GM21515 (cell line): ENCODE results near the gene LRRC37A.
"Not testable (repeated sequence)": the region's sequence is repeated elsewhere in the genome, so short reads cannot be mapped to it uniquely, and the experiment has no call there.

ENCODE experiments used
- ATAC-seq: cut with Tn5 transposase; IDR thresholded peaks from one replicate; pipeline ENCODE4 v1.9.1; 2021; ENCODE audit not compliant: unreplicated experiment

The LRRC37A gene

DNA sequence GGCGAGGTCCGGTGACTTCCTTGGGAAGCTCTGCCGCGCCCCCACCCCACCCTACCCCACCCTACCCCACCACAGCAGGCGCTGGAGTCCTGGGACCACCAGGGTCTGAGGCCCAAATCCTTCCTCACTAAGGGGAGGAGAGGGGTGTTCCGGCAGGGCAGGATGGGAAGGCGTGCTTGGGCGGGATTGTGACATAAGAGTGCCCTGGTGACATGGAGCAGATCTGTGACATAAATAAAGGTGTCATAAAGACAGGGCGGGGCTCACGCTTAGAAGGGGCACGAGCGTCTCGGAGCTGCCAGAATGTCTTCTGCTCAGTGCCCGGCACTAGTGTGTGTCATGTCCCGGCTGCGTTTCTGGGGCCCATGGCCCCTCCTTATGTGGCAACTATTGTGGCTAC, at the start of gene LRRC37A:
TSS of gene LRRC37A (plus strand) at position 301 of the 400 bp plus-strand sequence. CDS start at position 304, 3 bp downstream.
- not testable (repeated sequence) for ATAC-seq

DNA sequence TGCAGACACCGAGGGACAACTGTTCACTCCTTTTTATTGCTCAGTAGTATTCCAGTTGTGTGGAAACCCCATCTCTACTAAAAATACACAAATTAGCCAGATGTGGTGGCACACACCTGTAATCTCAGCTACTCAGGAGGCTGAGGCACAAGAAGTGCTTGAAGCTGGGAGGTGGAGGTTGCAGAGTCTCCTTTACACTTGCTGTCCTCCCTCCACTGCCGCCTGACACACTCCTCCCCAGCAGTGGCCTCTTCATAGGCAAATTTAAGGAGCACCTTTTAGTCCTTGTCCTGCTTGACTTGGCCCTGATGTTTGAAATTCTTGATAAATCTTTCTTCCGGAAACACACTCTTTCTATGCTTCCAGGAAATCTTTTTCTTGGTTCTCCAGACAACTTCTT, 45.8 kb upstream of the LRRC37A start:
- not testable (repeated sequence) for ATAC-seq

DNA sequence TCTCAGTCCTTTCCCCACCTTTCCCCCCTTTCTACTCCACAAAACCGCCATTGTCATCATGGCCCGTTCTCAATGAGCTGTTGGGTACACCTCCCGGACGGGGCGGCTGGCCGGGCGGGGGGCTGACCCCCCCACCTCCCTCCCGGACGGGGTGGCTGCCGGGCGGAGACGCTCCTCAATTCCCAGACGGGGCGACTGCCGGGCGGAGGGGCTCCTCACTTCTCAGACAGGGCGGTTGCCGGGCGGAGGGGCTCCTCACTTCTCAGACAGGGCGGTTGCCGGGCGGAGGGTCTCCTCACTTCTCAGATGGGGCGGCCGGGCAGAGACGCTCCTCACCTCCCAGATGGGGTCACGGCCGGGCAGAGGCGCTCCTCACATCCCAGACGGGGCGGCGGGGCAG, 42.1 kb upstream of the LRRC37A start:
- ATAC-seq = not testable (repeated sequence)

DNA sequence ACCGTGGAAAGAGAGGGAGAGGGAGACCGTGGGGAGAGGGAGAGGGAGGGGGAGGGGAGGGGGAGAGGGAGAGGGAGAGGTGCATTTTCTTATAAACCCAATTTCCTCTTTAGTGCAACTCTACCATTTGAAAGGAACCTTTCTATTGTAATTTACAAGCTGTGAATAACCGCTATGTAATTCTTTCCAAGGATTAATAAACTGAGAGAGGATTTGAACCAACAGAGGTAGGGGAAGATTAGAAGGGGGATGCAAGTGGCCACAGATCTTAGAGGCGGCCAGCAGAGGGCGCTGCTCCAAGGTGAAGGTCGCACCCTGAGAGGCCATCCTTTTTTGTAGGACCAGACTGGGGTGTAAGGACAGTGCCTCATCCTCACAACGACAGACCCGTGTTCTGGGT, 41.2 kb upstream of the LRRC37A start:
- not testable (repeated sequence) for ATAC-seq

DNA sequence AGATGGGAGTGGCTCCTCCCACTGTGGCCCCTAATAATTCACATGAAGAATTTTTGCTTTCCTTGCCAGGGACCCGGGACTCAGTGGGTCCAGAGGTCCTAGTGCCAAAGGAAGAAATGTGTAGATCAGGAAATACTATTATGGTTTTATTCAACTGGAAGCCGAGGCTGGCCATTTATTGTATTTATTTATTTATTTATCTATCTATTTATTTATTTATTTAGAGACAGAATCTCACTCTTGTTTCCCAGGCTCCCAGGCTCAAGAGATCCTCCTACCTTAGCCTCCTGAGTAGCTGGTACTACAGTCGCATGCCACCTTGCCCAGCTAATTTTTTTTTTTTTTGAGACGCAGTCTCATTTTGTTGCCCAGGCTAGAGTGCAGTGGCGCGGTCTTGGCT, 40.7 kb upstream of the LRRC37A start:
- ATAC-seq = not testable (repeated sequence)

DNA sequence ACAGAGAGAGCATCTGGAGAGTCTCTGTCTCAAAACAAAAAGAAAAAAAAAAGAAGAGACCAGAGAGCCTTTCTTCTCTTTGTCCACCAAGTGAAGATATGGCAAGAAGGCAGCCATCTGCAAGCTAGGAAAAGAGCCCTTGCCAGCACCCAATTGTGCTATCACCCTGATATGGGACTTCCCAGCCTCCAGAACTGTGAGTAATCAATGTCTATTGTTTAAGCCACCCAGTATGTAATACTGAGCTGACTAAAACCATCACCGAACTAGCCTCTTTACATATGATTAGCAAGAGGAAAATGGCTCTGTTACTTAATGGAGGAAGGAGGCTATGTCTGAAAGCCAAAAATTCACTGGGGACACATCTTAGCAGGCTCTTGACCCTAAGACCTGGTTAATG, 38.6 kb upstream of the LRRC37A start:
- ATAC-seq = not testable (repeated sequence)

DNA sequence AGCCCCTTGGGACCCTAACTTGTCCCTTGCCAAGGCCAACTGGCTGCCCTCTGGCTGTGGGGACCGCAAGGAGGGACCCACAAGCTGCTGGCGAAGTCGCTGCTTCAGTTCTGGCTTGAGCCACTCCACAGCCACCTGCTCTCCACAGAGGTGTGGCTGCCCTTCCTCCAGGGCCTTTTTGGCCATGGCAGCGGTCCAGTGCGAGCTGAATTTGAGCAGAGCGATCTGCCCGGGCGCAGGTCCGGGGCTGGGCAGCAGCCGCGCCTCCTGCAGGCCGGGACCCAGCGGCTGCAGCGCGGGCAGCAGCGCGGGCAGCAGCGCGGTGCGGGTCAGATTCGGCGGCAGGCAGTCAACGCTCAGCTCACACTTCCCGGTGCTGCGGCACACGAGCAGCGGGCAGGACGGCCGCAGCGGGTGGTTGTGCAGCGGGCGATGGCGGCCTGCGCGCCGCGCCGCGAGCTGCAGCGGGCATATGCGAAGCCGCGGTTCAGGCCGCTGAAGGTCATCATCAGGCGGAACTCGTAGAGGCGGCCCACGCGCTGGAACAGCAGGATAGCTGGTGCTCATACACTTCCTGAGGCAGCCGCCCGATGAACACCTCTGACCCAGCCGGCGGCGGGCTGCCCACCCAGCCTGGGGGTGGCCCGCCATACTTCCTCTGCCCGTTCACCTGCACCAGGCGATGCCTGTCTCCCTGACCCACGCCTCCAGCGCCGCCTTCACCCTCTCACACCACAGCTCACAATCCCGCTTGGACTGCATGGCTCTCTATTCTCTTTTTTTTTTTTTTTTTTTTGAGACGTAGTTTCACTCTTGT, 34.9 kb upstream of the LRRC37A start:
- not testable (repeated sequence) for ATAC-seq

DNA sequence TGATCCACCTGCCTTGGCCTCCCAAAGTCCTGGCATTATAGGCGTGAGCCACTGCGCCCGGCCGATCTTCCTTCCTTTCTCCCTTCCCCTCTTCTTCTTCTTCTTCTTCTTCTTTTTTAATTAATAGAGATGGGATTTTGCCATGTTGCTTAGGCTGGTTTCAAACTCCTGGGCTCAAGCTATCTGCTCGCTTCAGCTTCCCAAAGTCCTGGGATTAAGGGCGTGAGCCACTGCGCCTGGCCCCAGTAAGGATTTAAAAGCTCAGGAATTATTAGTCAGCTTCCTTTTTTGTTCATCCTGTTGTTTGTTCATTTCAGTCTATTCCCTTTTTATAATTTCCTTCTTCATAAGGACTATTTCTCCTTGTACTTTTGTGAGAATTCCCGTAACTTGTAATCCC, 32.7 kb upstream of the LRRC37A start:
- no peak for ATAC-seq

DNA sequence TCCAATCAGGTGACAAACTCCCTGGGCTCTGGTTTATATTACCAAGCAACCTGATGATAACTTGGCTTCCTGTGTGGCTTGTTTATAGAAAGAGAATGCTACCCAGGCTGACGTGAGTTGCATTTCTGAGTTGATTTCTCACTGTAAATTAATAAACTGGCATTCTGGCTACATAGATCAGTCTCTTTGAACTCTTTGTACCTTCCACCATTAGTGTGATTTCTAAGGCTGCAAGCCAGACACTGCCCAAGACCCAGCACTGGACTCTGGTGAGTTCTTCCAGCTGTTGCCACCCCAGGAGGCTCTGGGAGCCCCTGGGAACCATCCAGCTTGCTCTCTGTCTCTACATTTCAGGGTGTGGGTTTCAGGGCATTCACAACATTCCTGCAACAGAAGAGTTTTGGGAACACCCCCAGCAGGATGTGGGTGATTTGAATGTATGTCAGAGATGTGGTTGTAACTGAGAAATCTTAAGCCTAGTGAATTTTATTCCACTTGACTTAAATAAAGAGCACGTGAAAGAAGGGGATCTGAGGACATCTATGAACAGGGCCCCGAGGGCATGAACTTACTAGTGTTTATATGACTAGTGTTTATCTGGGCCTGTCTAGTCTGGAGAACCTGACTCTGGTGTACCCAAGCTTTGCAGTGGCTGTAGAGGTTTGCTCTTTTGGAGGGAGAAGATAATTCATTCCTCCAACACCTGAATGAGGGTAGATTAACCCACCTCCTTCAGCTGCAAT, 30.3 kb upstream of the LRRC37A start:
- ATAC-seq = no peak

DNA sequence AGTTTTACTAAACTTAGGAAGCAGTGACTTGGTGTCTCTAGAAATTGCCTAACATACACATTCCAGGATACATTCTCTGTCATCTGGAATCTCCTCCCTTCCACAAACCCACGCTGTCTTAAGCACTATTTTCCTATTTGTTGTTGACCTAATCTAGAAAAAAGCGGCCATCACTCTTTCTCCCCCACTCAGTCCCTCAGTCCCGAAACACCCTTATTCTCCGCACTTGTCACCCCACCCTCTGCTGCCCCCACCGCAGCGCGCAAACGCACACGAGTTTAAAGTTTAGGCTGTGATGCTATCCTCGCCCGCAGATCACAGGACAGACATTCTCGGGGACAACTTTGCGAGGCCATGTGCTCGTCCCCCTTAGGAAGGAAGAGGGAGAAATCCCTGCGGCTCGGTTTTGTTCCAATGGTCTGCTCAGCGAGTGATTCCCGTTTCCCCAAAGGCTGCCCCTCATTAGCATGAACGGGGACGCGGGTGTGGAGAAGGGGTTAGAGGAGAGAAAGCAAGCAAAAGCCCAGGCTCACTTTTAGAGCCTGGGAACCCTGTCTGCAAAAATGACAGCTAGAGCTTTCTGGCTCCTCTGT, 28.8 kb upstream of the LRRC37A start:
- peak; percentile 21 for ATAC-seq

DNA sequence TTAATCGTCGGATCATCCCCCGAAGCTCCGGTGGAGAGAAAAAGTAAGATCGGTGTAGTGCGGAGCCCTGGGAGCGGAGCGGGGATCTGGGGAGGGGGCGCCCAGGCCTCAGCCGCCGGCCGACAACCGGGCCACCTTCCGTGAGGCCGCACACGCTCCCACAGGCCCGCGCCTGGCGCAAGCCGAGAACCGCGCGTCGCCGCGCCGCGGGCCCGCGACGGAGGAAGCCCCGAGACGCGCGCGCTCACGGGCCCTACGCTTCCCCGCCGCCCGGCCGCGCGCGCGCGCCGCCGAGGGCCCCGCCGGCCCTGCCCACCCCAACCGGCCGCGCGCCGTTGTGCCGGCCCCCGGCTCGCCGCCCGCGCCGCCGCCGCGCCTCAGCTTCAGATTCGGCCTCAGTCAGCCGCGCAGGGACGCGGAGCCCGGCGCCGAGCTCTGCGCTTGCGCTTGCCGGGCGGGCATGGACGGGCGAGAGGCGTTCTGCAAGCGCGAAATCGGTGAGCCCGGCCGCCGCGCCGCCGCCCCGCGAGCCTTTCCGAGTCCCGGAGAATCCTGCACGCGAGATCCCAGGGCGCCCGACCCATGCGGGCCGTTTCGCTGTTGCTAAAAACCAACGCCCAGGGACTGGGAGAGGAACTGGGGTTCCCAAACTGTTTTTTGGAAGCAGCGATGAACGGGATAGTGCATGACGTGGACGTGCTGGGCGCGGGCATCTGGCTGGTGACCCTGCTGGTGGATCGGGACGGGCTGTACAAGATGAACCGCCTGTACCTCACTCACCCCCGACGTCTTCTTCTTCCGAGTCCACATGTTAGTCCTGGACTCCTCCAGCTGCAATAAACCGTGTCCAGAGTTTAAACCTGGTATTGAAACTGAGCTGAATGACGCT, 28.0 kb upstream of the LRRC37A start:
- ATAC-seq = peak; percentile 60

DNA sequence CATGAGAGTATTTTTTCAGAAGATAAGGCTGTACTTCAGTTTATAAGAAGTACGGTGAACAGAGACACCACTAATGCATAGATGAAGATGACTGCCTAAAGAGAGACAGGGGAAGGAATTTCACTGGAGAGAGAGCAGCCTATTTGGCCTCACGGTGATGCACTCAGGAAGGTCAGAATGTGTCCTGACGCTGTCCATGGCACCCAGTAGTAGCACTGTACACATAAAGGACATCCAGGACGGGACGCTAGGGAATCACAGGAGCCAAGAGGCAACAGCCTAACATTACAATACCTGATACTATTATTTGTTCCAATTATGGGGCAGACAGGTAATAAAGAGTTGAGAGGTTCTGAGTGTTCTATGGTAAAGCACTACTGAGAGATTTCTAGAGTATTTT, 24.9 kb upstream of the LRRC37A start:
- ATAC-seq = no peak

DNA sequence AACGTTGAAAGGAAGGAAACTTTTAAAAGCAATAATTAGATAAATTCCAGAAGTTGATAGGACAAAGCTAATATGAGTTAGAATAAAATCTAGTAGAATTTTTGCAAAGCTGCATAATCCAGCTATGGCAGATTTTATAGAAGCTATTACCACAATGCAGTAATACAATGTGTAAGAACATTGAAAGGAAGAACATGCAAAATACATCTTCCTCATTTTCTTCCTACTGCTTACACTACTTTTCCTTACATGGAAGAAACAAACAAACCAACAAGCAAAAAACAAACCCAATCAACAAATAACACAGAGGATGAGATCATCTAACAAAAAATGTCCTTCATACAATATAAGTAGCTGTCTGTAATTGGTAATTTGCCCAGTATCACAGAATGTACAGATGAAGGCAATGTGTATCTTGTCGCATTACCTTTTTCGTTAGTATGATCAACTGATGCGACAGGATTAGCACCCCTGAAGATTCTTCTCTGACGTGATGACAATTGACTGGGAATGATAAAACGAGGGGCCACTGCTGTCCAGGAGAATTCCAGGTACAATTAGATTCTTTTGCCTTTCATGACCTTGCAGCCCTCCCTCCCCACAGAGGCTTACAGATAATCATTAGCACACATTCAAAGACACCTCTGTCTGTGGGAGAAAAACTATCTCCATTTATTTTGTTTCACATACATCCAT, 21.2 kb upstream of the LRRC37A start:
- ATAC-seq = no peak

DNA sequence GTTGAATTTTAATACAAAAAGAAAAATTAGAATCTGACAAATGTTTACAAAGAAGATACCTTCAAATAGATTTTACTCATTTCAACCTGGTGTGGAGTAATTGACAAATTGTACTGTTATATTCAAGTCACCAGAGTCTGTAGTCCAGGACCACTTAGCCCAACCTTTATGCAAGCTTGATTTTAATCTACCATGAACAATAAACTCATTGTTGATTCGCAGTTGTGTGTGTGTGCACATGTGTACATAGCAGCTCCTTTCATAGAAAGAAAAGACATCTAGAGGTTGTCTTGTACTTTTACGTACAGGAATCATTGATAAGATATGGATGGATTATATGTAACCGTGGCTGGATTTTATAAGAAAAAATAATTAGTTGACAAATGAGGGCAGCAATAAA, 20.7 kb upstream of the LRRC37A start:
- ATAC-seq = no peak

DNA sequence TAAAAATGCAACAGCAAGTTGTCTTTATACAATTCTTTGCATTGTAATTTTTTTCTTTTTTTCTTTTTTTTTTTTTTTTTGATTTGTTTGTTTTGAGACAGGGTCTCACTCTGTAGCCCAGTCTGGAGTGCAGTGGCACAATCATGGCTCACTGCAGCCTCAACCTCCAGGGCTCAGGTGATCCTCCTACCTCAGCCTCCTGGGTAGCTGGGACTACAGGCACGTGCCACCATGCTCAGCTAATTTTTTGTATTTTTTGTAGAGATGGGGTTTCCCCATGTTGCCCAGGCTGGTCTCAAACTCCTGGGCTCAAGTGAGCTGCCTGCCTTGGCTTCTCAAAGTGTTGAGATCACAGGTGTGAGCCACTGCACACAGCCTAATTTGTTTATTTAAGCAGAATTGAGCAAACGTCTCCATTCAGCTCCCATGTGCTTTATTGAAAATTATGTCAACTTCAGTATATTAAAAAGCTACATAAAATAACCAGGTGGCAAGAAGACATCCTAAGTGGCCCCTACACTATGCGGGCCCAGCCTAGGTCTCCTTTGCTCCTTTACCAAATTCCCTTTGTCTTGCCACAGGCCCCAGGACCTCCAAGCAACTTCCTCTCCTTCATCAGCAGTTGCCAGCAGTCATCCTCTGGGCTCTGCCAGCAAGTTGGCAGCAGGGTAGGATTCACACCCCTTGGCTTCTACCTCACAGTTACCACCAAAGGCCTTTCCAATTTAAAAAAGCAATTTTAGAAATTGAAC, 18.0 kb upstream of the LRRC37A start:
- not testable (repeated sequence) for ATAC-seq

DNA sequence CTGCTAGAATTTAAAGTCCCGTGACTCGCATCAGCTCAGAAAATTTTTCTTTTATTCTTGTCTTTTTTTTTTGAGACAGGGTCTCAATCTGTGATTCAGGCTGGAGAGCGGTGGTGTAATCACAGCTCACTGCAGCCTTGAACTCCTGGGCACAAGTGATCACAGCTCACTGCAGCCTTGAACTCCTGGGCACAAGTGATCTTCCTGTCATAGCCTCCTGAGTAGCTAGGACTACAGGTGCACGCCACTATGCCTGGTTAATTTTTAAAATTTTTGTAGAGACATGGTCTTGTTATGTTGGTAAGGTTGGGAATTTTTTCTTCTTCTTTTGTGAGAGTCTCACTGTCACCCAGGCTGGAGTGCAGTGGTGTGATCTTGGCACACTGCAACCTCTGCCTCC, 13.6 kb upstream of the LRRC37A start:
- not testable (repeated sequence) for ATAC-seq

DNA sequence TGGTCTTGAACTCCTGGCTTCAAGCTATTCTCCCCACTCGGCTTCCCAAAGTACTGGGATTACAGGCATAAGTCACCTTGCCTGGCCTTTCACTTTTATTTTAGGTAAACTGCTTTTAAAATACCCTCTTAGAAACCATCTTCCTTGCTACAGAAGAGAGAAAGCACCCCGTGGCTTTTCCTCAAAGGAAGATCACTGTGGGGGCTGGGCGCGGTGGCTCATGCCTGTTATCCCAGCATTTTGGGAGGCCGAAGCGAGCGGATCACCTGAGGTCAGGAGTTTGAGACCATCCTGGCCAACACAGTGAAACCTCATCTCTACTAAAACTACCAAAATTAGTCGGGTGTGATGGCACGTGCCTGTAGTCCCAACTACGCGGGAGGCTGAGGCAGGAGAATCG, 12.3 kb upstream of the LRRC37A start:
- not testable (repeated sequence) for ATAC-seq

DNA sequence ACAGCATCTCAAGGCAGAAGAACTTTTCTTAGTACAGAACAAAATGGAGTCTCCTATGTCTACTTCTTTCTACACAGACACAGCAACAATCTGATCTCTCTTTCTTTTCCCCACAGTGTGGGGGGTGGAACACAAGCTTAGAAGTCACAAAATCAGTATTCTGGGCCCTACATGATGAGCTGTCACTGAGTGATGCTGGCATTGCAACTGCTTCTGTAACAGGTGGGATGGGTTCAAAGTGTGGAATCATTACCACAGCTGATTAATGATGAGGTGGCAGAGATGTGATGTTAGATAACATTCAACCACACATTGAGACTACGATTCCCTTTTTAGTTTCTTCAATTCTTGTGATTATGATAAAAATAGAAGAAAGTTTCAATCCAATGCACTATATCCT, 10.5 kb upstream of the LRRC37A start:
- ATAC-seq = not testable (repeated sequence)

DNA sequence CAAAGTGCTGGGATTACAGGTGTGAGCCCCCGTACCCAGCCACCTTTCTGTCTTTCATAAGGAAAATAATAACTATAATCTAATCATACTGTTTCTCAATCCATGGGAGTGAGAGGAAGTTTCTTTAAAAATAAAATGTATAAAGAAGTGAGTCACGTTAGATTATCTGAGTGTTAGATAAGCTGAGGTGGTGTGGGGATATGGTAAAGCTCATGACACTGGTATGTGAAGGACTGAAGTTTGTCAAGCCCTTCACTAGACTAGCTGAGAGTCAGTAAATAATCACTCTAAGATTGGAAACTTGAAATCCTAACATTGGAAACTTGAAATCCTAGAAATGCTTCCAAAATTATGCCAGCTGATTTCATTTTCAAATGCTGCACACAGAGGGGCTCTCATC, 9.4 kb upstream of the LRRC37A start:
- not testable (repeated sequence) for ATAC-seq
